Thyroid gland (tissue), 4 donors: ENCODE results near the gene BICDL1. TPM values are rescaled to one million over a fixed set of nuclear protein-coding genes. Genes with fewer than 3 reads are reported as not detected.

Experiments
- DNase-seq, 2 donors: peaks; one replicate each; pipeline ENCODE4 v3.0.0-alpha.2; 2019
- H3K27ac ChIP-seq, 3 donors: fragments of 200-600 bp; sonication (generic); 1 replicate in 2 of 3; 2 replicates in 1 of 3; pipeline ENCODE4 v1.5.1; 2016 to 2019; ENCODE audit warnings: mild to moderate bottlenecking in 1 of 3, moderate library complexity in 1 of 3
- H3K27me3 ChIP-seq: fragments of 200-600 bp; sonication (generic); one replicate; pipeline ENCODE4 v1.5.1; 2019
- H3K36me3 ChIP-seq, 2 donors: fragments of 200-600 bp; sonication (generic); one replicate each; pipeline ENCODE4 v1.5.1; 2016 to 2019
- H3K4me1 ChIP-seq, 2 donors: fragments of 200-600 bp; sonication (generic); one replicate each; pipeline ENCODE4 v1.5.1; 2017 to 2019
- H3K4me3 ChIP-seq, 3 donors: fragments of 200-600 bp; sonication (generic); replicated peaks in 1 of 3; 1 replicate in 2 of 3; 2 replicates in 1 of 3; pipeline ENCODE4 v1.5.1; 2016; ENCODE audit warnings: mild to moderate bottlenecking in 1 of 3
- H3K9me3 ChIP-seq: fragments of 200-600 bp; sonication (generic); one replicate; pipeline ENCODE4 v1.5.1; 2017
- CTCF ChIP-seq, 6 experiments: fragments of 200-600 bp in 3 of 6; fragments of 450-650 bp in 3 of 6; sonication (generic) in 3 of 6; IDR thresholded peaks; one replicate each; pipeline ENCODE4 v1.5.1; 2016 to 2019; ENCODE audit warnings: antibody characterized with exemption in 6 of 6, mild to moderate bottlenecking in 2 of 6, inconsistent platforms in 1 of 6, moderate library complexity in 1 of 6
- POLR2A ChIP-seq, 2 donors: fragments of 450-650 bp; IDR thresholded peaks; one replicate each; pipeline ENCODE4 v1.6.1; 2017; ENCODE audit warnings: antibody characterized with exemption in 2 of 2, mild to moderate bottlenecking in 2 of 2, moderate library complexity in 1 of 2
- WGBS, 2 donors: methylation state at CpG; one replicate each; pipeline ENCODE4 v1.1.5; 2017; 5-methylcytosine and 5-hydroxymethylcytosine counted together
- intact Hi-C: fragments of 100-400 bp; cut with DNase I; formaldehyde crosslinking; loops from one replicate; pipeline ENCODE4 v1.15.1; 2023
- total RNA-seq, 4 donors: library from RNA; depleted of rRNA; stranded (reverse); fragments of >200 nt; gene quantifications; one replicate each; pipeline ENCODE4 v1.2.3, GENCODE V29; 2016

BICDL1 gene
- total RNA-seq, 4 donors from 2014 or later: 10.5 to 81.8 (median 48.1) TPM

GRCh38 chr12:120075034-120075616 is 86.1 kb downstream of the BICDL1 start:
- Histone ChIP-seq H3K27ac (no peak overlapping the region), H3K36me3 (peaks cover 0 to 4% of the 10 kb centered on the region in 2 donors), H3K4me1 (no peaks in the 10 kb centered on the region), H3K9me3 (no peaks in the 10 kb centered on the region), H3K4me3 (no peak overlapping the region), H3K27me3 (no peaks in the 10 kb centered on the region)
- intact Hi-C loops: no loop called here
- DNase-seq: no peak
- 91 to 96% methylated on average over 7 of the region's 7 CpGs for WGBS, 2 donors
- TF ChIP-seq POLR2A (IDR thresholded peaks at IDR 0.05) (no peak), CTCF (IDR thresholded peaks at IDR 0.05) (no peak)

DNA sequence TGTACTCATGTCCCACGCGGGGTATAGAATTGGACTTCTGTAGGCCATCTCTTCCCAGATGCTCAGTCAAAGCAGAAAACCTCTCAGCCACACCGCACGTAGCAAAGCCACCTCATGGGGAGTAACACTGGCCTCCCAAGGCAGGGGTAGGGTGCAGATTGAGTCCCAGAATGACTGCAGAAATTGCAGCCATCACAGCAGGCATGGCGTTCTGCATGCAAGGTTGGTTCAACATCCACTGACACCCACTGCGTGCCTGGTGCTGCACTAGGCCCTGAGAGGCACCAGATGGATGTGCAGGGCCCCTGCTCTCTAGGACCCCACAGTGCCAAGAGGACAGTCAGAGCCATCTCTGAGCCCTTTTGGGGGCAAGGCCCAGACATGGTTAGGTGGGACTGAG is 87.6 kb downstream of the BICDL1 start:
- Histone ChIP-seq H3K4me3 (no peak overlapping the region), H3K36me3 (peaks cover 0 to 4% of the 10 kb centered on the region in 2 donors), H3K4me1 (no peaks in the 10 kb centered on the region), H3K9me3 (no peaks in the 10 kb centered on the region), H3K27me3 (no peaks in the 10 kb centered on the region), H3K27ac (no peak overlapping the region)
- intact Hi-C loops: no loop called here
- DNase-seq: no peak
- TF ChIP-seq CTCF (IDR thresholded peaks at IDR 0.05) (no peak), POLR2A (IDR thresholded peaks at IDR 0.05) (no peak)
- 97 to 98% methylated on average over 4 to 6 of the region's 6 CpGs for WGBS, 2 donors

GRCh38 chr12:120077260-120077659 is 88.2 kb downstream of the BICDL1 start:
- Histone ChIP-seq H3K4me1 (no peaks in the 10 kb centered on the region), H3K9me3 (no peaks in the 10 kb centered on the region), H3K4me3 (no peak overlapping the region), H3K27me3 (no peaks in the 10 kb centered on the region), H3K36me3 (peaks cover 0 to 4% of the 10 kb centered on the region in 2 donors), H3K27ac (no peak overlapping the region)
- no peak for TF ChIP-seq CTCF (IDR thresholded peaks at IDR 0.05)
- TF ChIP-seq POLR2A (IDR thresholded peaks at IDR 0.05): no peak
- WGBS, 2 donors: 89 to 93% methylated on average over 3 to 6 of the region's 6 CpGs
- intact Hi-C loops: no loop called here
- DNase-seq: no peak

DNA sequence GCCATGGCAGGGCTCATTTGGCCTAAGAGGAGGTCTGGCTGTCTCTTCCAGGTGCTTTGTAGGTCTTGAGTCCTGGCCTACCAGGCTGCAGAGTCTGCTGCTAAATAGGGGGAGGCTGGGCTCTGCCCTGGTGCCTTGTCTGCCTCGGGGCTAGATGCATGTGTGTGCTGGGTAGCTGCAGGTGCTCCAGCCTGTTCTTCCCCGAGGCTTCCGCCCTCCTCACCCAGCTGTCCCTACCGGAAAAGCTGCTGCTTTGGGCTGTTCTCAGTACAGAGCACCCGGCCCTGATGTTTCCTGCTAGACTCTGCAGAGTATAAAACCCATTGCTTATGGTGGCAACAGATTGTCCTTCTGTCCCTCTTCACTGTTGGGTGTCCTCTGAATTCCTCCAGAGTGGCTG is 89.8 kb downstream of the BICDL1 start:
- H3K36me3 ChIP-seq: no peaks in the 10 kb centered on the region
- no peak overlapping the region for H3K27ac ChIP-seq
- no peak for DNase-seq
- no peaks in the 10 kb centered on the region for H3K27me3 ChIP-seq
- no peak overlapping the region for H3K4me3 ChIP-seq
- 68 to 75% methylated on average over 5 of the region's 5 CpGs for WGBS, 2 donors
- TF ChIP-seq POLR2A (IDR thresholded peaks at IDR 0.05) (no peak), CTCF (IDR thresholded peaks at IDR 0.05) (no peak)
- H3K4me1 ChIP-seq: no peaks in the 10 kb centered on the region
- intact Hi-C loops: no loop called here
- no peaks in the 10 kb centered on the region for H3K9me3 ChIP-seq

- DNase-seq: no peak
- intact Hi-C loops: no loop called here
- H3K9me3 ChIP-seq: no peaks in the 10 kb centered on the region
- H3K4me1 ChIP-seq: no peaks in the 10 kb centered on the region
- no peak overlapping the region for H3K4me3 ChIP-seq
- TF ChIP-seq CTCF (IDR thresholded peaks at IDR 0.05): no peak
- no peak for TF ChIP-seq POLR2A (IDR thresholded peaks at IDR 0.05)
- 75% methylated on average over 9 of the region's 9 CpGs for WGBS, 2 donors
- no peak overlapping the region for H3K27ac ChIP-seq
- H3K27me3 ChIP-seq: no peaks in the 10 kb centered on the region
- H3K36me3 ChIP-seq: no peaks in the 10 kb centered on the region
Observed at GRCh38 chr12:120079411-120080400, 90.7 kb downstream of the BICDL1 start.
